NCI-H1436 (cell line): ENCODE results near the gene DAB2IP.

Source experiments
- DNase-seq: peaks from one replicate; lab custom pipeline; 2025; lab: John Stamatoyannopoulos, UW

The DAB2IP gene

GRCh38 chr9:121744687-121745395 is 93.4 kb downstream of the DAB2IP start:
- DNase-seq = no peak

- no peak for DNase-seq
Observed at GRCh38 chr9:121745396-121745695, 93.9 kb downstream of the DAB2IP start.

- DNase-seq = no peak
Observed at GRCh38 chr9:121746411-121746810, 95.0 kb downstream of the DAB2IP start.

- DNase-seq = no peak
Observed at GRCh38 chr9:121746866-121747265, 95.4 kb downstream of the DAB2IP start.

- no peak for DNase-seq
Observed at GRCh38 chr9:121748074-121748473, 96.6 kb downstream of the DAB2IP start.

- no peak for DNase-seq
Observed at GRCh38 chr9:121748727-121749423, 97.4 kb downstream of the DAB2IP start.

GRCh38 chr9:121749614-121750013 is 98.2 kb downstream of the DAB2IP start:
- DNase-seq = no peak

GRCh38 chr9:121750259-121750714 is 98.9 kb downstream of the DAB2IP start:
- DNase-seq = no peak

- no peak for DNase-seq
Observed at GRCh38 chr9:121750715-121751623, 99.5 kb downstream of the DAB2IP start.

- no peak for DNase-seq
Observed at GRCh38 chr9:121751686-121752445, 100.4 kb downstream of the DAB2IP start.

GRCh38 chr9:121752929-121753328 is 101.5 kb downstream of the DAB2IP start:
- DNase-seq = no peak

GRCh38 chr9:121753802-121754654 is 102.6 kb downstream of the DAB2IP start:
- DNase-seq = no peak

GRCh38 chr9:121754655-121755436 is 103.4 kb downstream of the DAB2IP start:
- no peak for DNase-seq

- no peak for DNase-seq
Observed at GRCh38 chr9:121755581-121755980, 104.1 kb downstream of the DAB2IP start.

- no peak for DNase-seq
Observed at GRCh38 chr9:121756474-121757280, 105.2 kb downstream of the DAB2IP start.

- DNase-seq = no peak
Observed at GRCh38 chr9:121757281-121757585, 105.8 kb downstream of the DAB2IP start.

- no peak for DNase-seq
Observed at GRCh38 chr9:121758693-121759092, 107.3 kb downstream of the DAB2IP start.

GRCh38 chr9:121759996-121760395 is 108.6 kb downstream of the DAB2IP start:
- DNase-seq = no peak

- DNase-seq = no peak
Observed at GRCh38 chr9:121760571-121760970, 109.1 kb downstream of the DAB2IP start.

- no peak for DNase-seq
Observed at GRCh38 chr9:121763131-121763530, 111.7 kb downstream of the DAB2IP start.
